ENCODE measurements around the gene HSPA12B. TPM values are rescaled to one million over a fixed set of nuclear protein-coding genes. Genes with fewer than 3 reads are reported as not detected.
A peak's percentile ranks its signal among the peaks of the same experiment; 100 is the strongest.

HSPA12B gene
- total and polyA plus RNA-seq, 2 of the 4 experiments (the other 2 are of a cell fraction) = not detected

DNA sequence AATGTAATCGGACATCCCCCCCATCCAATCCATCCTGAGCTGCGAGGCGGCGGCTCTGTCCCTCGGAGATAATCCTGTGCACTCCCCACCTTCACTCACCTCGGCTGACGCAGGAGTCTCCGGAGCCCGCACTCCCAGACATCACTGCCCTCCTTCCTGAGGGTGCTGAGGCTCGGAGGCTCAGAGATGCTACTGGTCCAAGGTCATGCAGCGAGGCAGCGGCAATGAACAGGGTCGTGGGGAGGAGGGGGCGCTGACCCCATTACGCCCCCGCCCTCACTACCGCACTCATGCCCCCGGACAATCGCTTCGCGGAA is 34.6 kb downstream of the HSPA12B start:
- Histone ChIP-seq H2BK15ac (ENCODE audit: low read depth, low read length) (no peak overlapping the region), H4K20me1 (ENCODE audit: insufficient read depth, low read length) (no peaks in the 10 kb centered on the region; the same call in 1 of the 2 replicates), H2AFZ (replicated peaks; ENCODE audit: low read length, poor library complexity) (peak overlapping the region; percentile 96), H2BK5ac (ENCODE audit: low read depth, low read length, poor library complexity, severe bottlenecking) (no peak overlapping the region), H3K56ac (ENCODE audit: extremely low read depth, insufficient read depth, low read length) (no peak overlapping the region), H3K27ac (ENCODE audit: insufficient read depth, low read length) (peak overlapping the region; percentile 36; the same call in 1 of the 2 replicates), H3K18ac (ENCODE audit: low read depth, low read length) (no peak overlapping the region), H2AK9ac (replicated peaks; ENCODE audit: low read depth, low read length, poor library complexity) (peak overlapping the region; percentile 94), H3K79me1 (ENCODE audit: low read depth in 1 of 2, low read length in 2 of 2) (peaks cover 13 to 29% of the 10 kb centered on the region in 2 experiments), H4K5ac (ENCODE audit: low read depth, low read length) (no peak overlapping the region), H2BK120ac (ENCODE audit: low read depth, low read length) (no peak overlapping the region), H3K23ac (ENCODE audit: low read depth, low read length) (peak overlapping the region; percentile 66; the same call in 1 of the 2 replicates), H4K8ac (ENCODE audit: low read depth in 2 of 2, low read length in 2 of 2) (peak overlapping the region; percentile 31 to 50; a peak in 2 of 4 replicates), H3K9ac (ENCODE audit: low read depth, low read length) (peak overlapping the region; percentile 71), H4K91ac (ENCODE audit: insufficient read depth, low read depth, low read length) (no peak overlapping the region), H3K14ac (replicated peaks; ENCODE audit: low read depth, low read length) (no peak overlapping the region; the same call in 1 of the 2 replicates), H3K4me3 (ENCODE audit: insufficient read depth, low read depth, low read length) (peak overlapping the region; percentile 63), H3K4ac (ENCODE audit: low read depth, low read length) (peak overlapping the region; percentile 1; the same call in 1 of the 2 replicates), H3K36me3 (ENCODE audit: control insufficient read depth, insufficient read depth, low read length) (no peaks in the 10 kb centered on the region), H3K9me1 (ENCODE audit: insufficient read depth, low read length) (no peaks in the 10 kb centered on the region; the same call in 1 of the 2 replicates), H2BK20ac (ENCODE audit: low read depth, low read length) (no peak overlapping the region), H3K9me3 (ENCODE audit: control insufficient read depth, insufficient read depth, low read length) (no peaks in the 10 kb centered on the region), H3K4me2 (ENCODE audit: low read depth, low read length) (peak overlapping the region; percentile 99), H3K27me3 (ENCODE audit: control insufficient read depth, insufficient read depth, low read length) (no peaks in the 10 kb centered on the region), H3K4me1 (ENCODE audit: control insufficient read depth, insufficient read depth, low read length) (peaks cover 11% of the 10 kb centered on the region), H2AK5ac (ENCODE audit: low read depth, low read length) (peak overlapping the region; percentile 76)
- in situ Hi-C loops (cut with MboI; ENCODE audit: low sequenced_read_pairs) = no loop called here
- dilution Hi-C loops (cut with HindIII; ENCODE audit: low sequenced_read_pairs, unreplicated experiment) = no loop called here
- ChIA-PET CTCF (no interaction called here), POLR2A (ENCODE audit: unreplicated experiment) (no interaction called here)
- TF ChIP-seq NFE2L2 (IDR thresholded peaks at IDR 0.05; ENCODE audit: low read depth, low read length) (no peak), RFX5 (IDR thresholded peaks at IDR 0.05; ENCODE audit: low read depth, low read length) (no peak), POLR2A (IDR thresholded peaks at IDR 0.05; ENCODE audit: low read depth, low read length) (no peak), MXI1 (IDR thresholded peaks at IDR 0.05; ENCODE audit: borderline replicate concordance, low read depth, low read length) (no peak)
- no TSS peak for BruUV-seq (replicated peaks)
- no peak for ATAC-seq (ENCODE audit: low read depth)
- intact Hi-C loops (cut with micrococcal nuclease) = loop anchor here (5.0 kb wide), 1 partner anchor 90 kb away; no protein-coding TSS in a partner anchor
- 0% methylated on average over 2 of the region's 21 CpGs; no CpG with 5 or more reads in 1 of the 2 experiments for WGBS, 2 experiments (ENCODE audit: extremely low coverage in 2 of 2, insufficient read length in 1 of 2)
- no peak for DNase-seq

All from IMR-90 (cell line).